Measurements from ENCODE around the gene CCDC63. TPM values are rescaled to one million over a fixed set of nuclear protein-coding genes. Genes with fewer than 3 reads are reported as not detected.

CCDC63 gene
- total RNA-seq, 2 donors from 2014 or later, result not detected

GRCh38 chr12:110862329-110862728 is 15.5 kb downstream of the CCDC63 start:
- Histone ChIP-seq H3K36me3 (no peaks in the 10 kb centered on the region), H3K27me3 (replicated peaks; ENCODE audit: insufficient read depth) (no peaks in the 10 kb centered on the region), H3K4me3 (no peak overlapping the region), H3K27ac (no peak overlapping the region), H3K9me3 (no peaks in the 10 kb centered on the region), H3K4me1 (ENCODE audit: control insufficient read depth in 1 of 2, low read depth in 2 of 2) (no peaks in the 10 kb centered on the region)
- ATAC-seq (ENCODE audit: insufficient number of reproducible peaks, low FRiP score, low read depth), result no peak
- TF ChIP-seq CTCF (IDR thresholded peaks at IDR 0.05), result no peak
- no peak for DNase-seq (ENCODE audit: low spot score)

GRCh38 chr12:110863161-110863560 is 16.4 kb downstream of the CCDC63 start:
- DNase-seq (ENCODE audit: low spot score) (no peak), ATAC-seq (ENCODE audit: insufficient number of reproducible peaks, low FRiP score, low read depth) (no peak)
- TF ChIP-seq CTCF (IDR thresholded peaks at IDR 0.05), result no peak
- Histone ChIP-seq H3K36me3 (no peaks in the 10 kb centered on the region), H3K4me1 (ENCODE audit: control insufficient read depth in 1 of 2, low read depth in 2 of 2) (no peaks in the 10 kb centered on the region), H3K27ac (no peak overlapping the region), H3K27me3 (replicated peaks; ENCODE audit: insufficient read depth) (no peaks in the 10 kb centered on the region), H3K9me3 (no peaks in the 10 kb centered on the region), H3K4me3 (no peak overlapping the region)

- Histone ChIP-seq H3K27ac (no peak overlapping the region), H3K4me3 (no peak overlapping the region), H3K36me3 (no peaks in the 10 kb centered on the region), H3K27me3 (replicated peaks; ENCODE audit: insufficient read depth) (no peaks in the 10 kb centered on the region), H3K4me1 (ENCODE audit: control insufficient read depth in 1 of 2, low read depth in 2 of 2) (no peaks in the 10 kb centered on the region), H3K9me3 (no peaks in the 10 kb centered on the region)
- DNase-seq (ENCODE audit: low spot score), result no peak
- no peak for TF ChIP-seq CTCF (IDR thresholded peaks at IDR 0.05)
- ATAC-seq (ENCODE audit: insufficient number of reproducible peaks, low FRiP score, low read depth), result no peak
These were observed 18.7 kb downstream of the CCDC63 start for GRCh38 chr12:110865521-110865920.

- Histone ChIP-seq H3K9me3 (no peaks in the 10 kb centered on the region), H3K27ac (no peak overlapping the region), H3K27me3 (replicated peaks; ENCODE audit: insufficient read depth) (no peaks in the 10 kb centered on the region), H3K4me1 (ENCODE audit: control insufficient read depth in 1 of 2, low read depth in 2 of 2) (no peaks in the 10 kb centered on the region), H3K36me3 (no peaks in the 10 kb centered on the region), H3K4me3 (no peak overlapping the region)
- ATAC-seq (ENCODE audit: insufficient number of reproducible peaks, low FRiP score, low read depth) (no peak), DNase-seq (ENCODE audit: low spot score) (no peak)
- TF ChIP-seq CTCF (IDR thresholded peaks at IDR 0.05), result no peak
These were observed 22.2 kb downstream of the CCDC63 start for GRCh38 chr12:110869026-110869425.

GRCh38 chr12:110869803-110870202 is 23.0 kb downstream of the CCDC63 start:
- ATAC-seq (ENCODE audit: insufficient number of reproducible peaks, low FRiP score, low read depth), result no peak
- no peak for DNase-seq (ENCODE audit: low spot score)
- no peak overlapping the region for H3K27ac ChIP-seq
- no peaks in the 10 kb centered on the region for H3K9me3 ChIP-seq
- no peak for TF ChIP-seq CTCF (IDR thresholded peaks at IDR 0.05)
- H3K4me1 ChIP-seq (ENCODE audit: control insufficient read depth in 1 of 2, low read depth in 2 of 2), result no peaks in the 10 kb centered on the region
- H3K27me3 ChIP-seq (replicated peaks; ENCODE audit: insufficient read depth), result no peaks in the 10 kb centered on the region
- H3K36me3 ChIP-seq, result no peaks in the 10 kb centered on the region
- no peak overlapping the region for H3K4me3 ChIP-seq

Data from thoracic aorta (tissue), 2 donors.